Hepatocyte (in vitro differentiated cells): Measurements from ENCODE around the gene LEF1. TPM values are rescaled to one million over a fixed set of nuclear protein-coding genes. Genes with fewer than 3 reads are reported as not detected.

Experiments used
- DNase-seq: peaks from one replicate; pipeline ENCODE4 v3.0.0-alpha.2; 2016; ENCODE audit warnings: low spot score
- H2AFZ ChIP-seq: fragments of 200-600 bp; sonication (generic); 2 replicates; pipeline ENCODE4 v1.6.0; 2016; ENCODE audit warnings: antibody characterized with exemption, mild to moderate bottlenecking
- H3K27ac ChIP-seq: fragments of 200-600 bp; sonication (generic); 2 replicates; pipeline ENCODE4 v1.5.1; 2016; ENCODE audit warnings: mild to moderate bottlenecking
- H3K27me3 ChIP-seq: fragments of 200-600 bp; sonication (generic); 2 replicates; pipeline ENCODE4 v1.6.1; 2016
- H3K36me3 ChIP-seq: fragments of 200-600 bp; sonication (generic); replicated peaks from 2 replicates; pipeline ENCODE4 v1.5.1; 2016; ENCODE audit warnings: low read depth; ENCODE audit not compliant: insufficient read depth
- H3K4me1 ChIP-seq: fragments of 200-600 bp; sonication (generic); 2 replicates; pipeline ENCODE4 v1.5.1; 2016; ENCODE audit warnings: mild to moderate bottlenecking, moderate library complexity; ENCODE audit not compliant: insufficient read depth
- H3K4me2 ChIP-seq: fragments of 200-600 bp; sonication (generic); 2 replicates; pipeline ENCODE4 v1.6.0; 2016
- H3K4me3 ChIP-seq: fragments of 200-600 bp; sonication (generic); 2 replicates; pipeline ENCODE4 v1.5.1; 2016; ENCODE audit warnings: mild to moderate bottlenecking
- H3K79me2 ChIP-seq: fragments of 200-600 bp; sonication (generic); 2 replicates; pipeline ENCODE4 v1.6.0; 2017; ENCODE audit warnings: mild to moderate bottlenecking
- H3K9me2 ChIP-seq: fragments of 200-600 bp; sonication (generic); replicated peaks from 2 replicates; pipeline ENCODE4 v1.6.0; 2017; ENCODE audit warnings: mild to moderate bottlenecking; ENCODE audit not compliant: insufficient read depth
- H3K9me3 ChIP-seq: fragments of 200-600 bp; sonication (generic); 2 replicates; pipeline ENCODE4 v1.5.1; 2016; ENCODE audit warnings: low read depth, mild to moderate bottlenecking
- H4K20me1 ChIP-seq: fragments of 200-600 bp; sonication (generic); 2 replicates; pipeline ENCODE4 v1.6.0; 2016; ENCODE audit warnings: mild to moderate bottlenecking; ENCODE audit not compliant: insufficient read depth, poor library complexity, severe bottlenecking
- EZH2 ChIP-seq: fragments of 200-600 bp; sonication (generic); IDR thresholded peaks from 2 replicates; pipeline ENCODE4 v1.6.1; 2016; ENCODE audit warnings: antibody characterized with exemption, mild to moderate bottlenecking, borderline replicate concordance
- EZH2phosphoT487 ChIP-seq: fragments of 200-600 bp; sonication (generic); IDR thresholded peaks from one replicate; pipeline ENCODE4 v1.6.1; 2018; ENCODE audit warnings: antibody characterized with exemption, mild to moderate bottlenecking, low read depth, moderate library complexity; ENCODE audit not compliant: unreplicated experiment, severe bottlenecking
- WGBS: methylation state at CpG from one replicate; pipeline ENCODE4 v1.1.6; 2016; ENCODE audit warnings: low lambda C conversion rate; ENCODE audit errors: missing lambda C conversion rate; 5-methylcytosine and 5-hydroxymethylcytosine counted together
- polyA plus RNA-seq: library from polyadenylated mRNA; unstranded; fragments of >200 nt; fragmentation: Nextera tagmentation; extraction: Ambion mirVana; gene quantifications from 2 replicates; pipeline ENCODE4 v1.2.1, GENCODE V29; 2016
- total RNA-seq: library from RNA; depleted of rRNA; stranded (reverse); fragments of >200 nt; gene quantifications from 2 replicates; pipeline ENCODE4 v1.2.3, GENCODE V29; 2014
- TF ChIP-seq, protein P1 (sequence below): fragments of 200-600 bp; sonication (generic); IDR thresholded peaks from 2 replicates; pipeline ENCODE4 v1.5.1; 2016; ENCODE audit warnings: antibody characterized with exemption, mild to moderate bottlenecking; ENCODE audit not compliant: poor library complexity

Gene LEF1
- total and polyA plus RNA-seq, 2 experiments from 2014 or later: 8.6 to 10.4 TPM

DNA sequence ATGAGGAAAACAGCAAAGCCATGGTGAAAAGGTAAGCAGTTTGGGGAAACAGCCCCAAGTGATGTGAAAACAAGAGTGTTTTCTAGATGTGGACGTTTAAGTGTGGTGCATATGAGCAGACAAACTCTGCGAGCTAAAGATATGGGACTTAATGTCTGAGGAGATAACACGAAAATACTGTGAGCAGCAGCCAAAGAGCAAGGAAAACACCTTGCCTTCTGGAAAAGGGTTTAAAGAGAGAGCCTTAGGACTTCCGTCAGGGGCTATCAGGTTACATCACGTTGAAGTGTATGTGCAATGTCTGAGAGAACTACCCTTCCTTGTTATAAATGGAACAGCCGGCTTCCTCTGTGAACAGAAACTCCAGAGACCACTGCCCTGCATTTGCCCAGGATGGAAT lies 54.2 kb downstream of the LEF1 start:
- DNase-seq: peak; percentile 24
- H4K20me1 ChIP-seq: no peaks in the 10 kb centered on the region
- H2AFZ ChIP-seq: no peak overlapping the region
- H3K79me2 ChIP-seq: no peaks in the 10 kb centered on the region
- H3K27me3 ChIP-seq: no peaks in the 10 kb centered on the region
- no peaks in the 10 kb centered on the region for H3K9me3 ChIP-seq
- H3K36me3 ChIP-seq: no peaks in the 10 kb centered on the region
- 23% methylated on average over 6 of the region's 6 CpGs for WGBS
- no peak overlapping the region for H3K4me3 ChIP-seq
- TF ChIP-seq EZH2phosphoT487 (no peak), EZH2 (no peak)
- TF ChIP-seq, protein P1, sequence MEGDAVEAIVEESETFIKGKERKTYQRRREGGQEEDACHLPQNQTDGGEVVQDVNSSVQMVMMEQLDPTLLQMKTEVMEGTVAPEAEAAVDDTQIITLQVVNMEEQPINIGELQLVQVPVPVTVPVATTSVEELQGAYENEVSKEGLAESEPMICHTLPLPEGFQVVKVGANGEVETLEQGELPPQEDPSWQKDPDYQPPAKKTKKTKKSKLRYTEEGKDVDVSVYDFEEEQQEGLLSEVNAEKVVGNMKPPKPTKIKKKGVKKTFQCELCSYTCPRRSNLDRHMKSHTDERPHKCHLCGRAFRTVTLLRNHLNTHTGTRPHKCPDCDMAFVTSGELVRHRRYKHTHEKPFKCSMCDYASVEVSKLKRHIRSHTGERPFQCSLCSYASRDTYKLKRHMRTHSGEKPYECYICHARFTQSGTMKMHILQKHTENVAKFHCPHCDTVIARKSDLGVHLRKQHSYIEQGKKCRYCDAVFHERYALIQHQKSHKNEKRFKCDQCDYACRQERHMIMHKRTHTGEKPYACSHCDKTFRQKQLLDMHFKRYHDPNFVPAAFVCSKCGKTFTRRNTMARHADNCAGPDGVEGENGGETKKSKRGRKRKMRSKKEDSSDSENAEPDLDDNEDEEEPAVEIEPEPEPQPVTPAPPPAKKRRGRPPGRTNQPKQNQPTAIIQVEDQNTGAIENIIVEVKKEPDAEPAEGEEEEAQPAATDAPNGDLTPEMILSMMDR: no peak
- peaks cover 9% of the 10 kb centered on the region for H3K4me1 ChIP-seq
- H3K9me2 ChIP-seq: no peaks in the 10 kb centered on the region
- H3K4me2 ChIP-seq: peak overlapping the region; percentile 20
- no peak overlapping the region for H3K27ac ChIP-seq

DNA sequence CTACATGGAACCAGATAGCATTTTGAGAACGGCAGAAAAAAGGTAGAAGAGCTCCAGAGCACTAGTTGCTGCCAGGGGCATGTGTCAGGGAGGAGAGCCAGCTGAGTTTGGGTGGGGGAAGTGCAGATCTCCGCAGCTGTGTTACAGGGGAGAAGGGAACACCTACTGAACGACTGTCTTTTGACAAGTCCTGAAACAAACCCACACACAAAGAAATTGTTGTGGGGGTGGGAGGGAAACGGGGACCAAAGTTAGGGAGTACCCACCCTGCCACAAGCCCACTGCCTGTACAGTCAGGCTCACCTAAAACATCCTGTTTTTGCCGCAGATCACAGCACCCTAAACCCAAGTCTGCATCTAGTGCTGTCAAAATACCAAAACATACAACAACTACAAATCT lies 55.5 kb downstream of the LEF1 start:
- Histone ChIP-seq H3K4me2 (no peak overlapping the region), H4K20me1 (no peaks in the 10 kb centered on the region), H3K27me3 (no peaks in the 10 kb centered on the region), H3K79me2 (no peaks in the 10 kb centered on the region), H3K27ac (no peak overlapping the region), H3K9me2 (no peaks in the 10 kb centered on the region), H3K9me3 (no peaks in the 10 kb centered on the region), H3K36me3 (no peaks in the 10 kb centered on the region), H2AFZ (no peak overlapping the region), H3K4me3 (no peak overlapping the region), H3K4me1 (peaks cover 9% of the 10 kb centered on the region)
- TF ChIP-seq EZH2phosphoT487 (no peak), EZH2 (no peak)
- TF ChIP-seq, protein P1: no peak
- WGBS: 38% methylated on average over 5 of the region's 5 CpGs
- no peak for DNase-seq

DNA sequence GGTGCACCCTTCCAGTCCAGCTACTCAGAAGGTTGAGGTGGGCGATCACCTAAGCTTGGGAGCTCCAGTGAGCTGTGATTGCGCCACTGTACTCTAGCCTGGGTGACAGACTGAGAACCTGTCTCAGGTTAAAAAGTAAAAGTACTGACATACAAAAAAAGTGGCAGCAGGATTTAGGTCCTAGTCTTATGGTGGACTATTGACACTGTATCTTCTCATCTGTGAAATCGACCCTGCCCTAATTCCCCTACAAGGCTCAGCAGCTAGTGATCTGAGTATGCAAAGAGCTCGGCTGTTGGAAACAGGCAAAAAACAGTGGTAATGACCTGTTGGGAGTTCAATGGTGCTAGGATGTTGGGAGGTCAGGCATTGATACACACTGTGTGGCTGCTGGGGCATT lies 57.0 kb downstream of the LEF1 start:
- Histone ChIP-seq H3K4me3 (no peak overlapping the region), H3K4me2 (no peak overlapping the region), H3K27ac (no peak overlapping the region), H3K79me2 (no peaks in the 10 kb centered on the region), H2AFZ (no peak overlapping the region), H3K4me1 (peaks cover 9% of the 10 kb centered on the region), H3K9me2 (no peaks in the 10 kb centered on the region), H4K20me1 (no peaks in the 10 kb centered on the region), H3K9me3 (no peaks in the 10 kb centered on the region), H3K36me3 (no peaks in the 10 kb centered on the region), H3K27me3 (no peaks in the 10 kb centered on the region)
- 95% methylated on average over 4 of the region's 4 CpGs for WGBS
- no peak for TF ChIP-seq EZH2phosphoT487
- TF ChIP-seq, protein P1: no peak
- no peak for TF ChIP-seq EZH2
- no peak for DNase-seq

DNA sequence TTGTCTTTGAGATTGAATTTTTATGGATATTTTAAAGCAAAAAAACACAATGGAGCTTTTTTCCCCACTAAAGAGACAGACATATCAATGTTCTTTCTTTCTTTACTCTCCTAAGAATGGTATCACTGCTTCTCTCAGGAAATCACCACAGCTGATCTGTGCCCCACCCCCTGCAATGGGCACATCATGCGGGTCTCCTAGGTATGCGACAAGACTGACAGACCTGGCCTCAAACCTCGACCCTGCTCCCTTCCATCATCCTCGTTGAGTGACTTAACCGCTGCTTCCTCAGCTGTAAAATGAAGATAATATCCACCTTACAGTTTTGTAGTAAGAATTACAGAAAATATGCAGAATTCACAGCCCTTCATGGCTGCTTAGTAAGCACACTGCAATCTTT lies 58.3 kb downstream of the LEF1 start:
- no peak overlapping the region for H3K27ac ChIP-seq
- no peak overlapping the region for H2AFZ ChIP-seq
- H3K9me2 ChIP-seq: no peaks in the 10 kb centered on the region
- no peak for TF ChIP-seq EZH2phosphoT487
- TF ChIP-seq, protein P1: no peak
- no peaks in the 10 kb centered on the region for H3K9me3 ChIP-seq
- no peaks in the 10 kb centered on the region for H3K36me3 ChIP-seq
- H3K27me3 ChIP-seq: no peaks in the 10 kb centered on the region
- no peaks in the 10 kb centered on the region for H4K20me1 ChIP-seq
- H3K4me1 ChIP-seq: peaks cover 9% of the 10 kb centered on the region
- no peak for DNase-seq
- H3K79me2 ChIP-seq: no peaks in the 10 kb centered on the region
- WGBS: 79% methylated on average over 5 of the region's 5 CpGs
- H3K4me2 ChIP-seq: no peak overlapping the region
- no peak overlapping the region for H3K4me3 ChIP-seq
